SHP77 (cell line): ENCODE measurements around the gene OCA2.
"Not testable (repeated sequence)": the region's sequence is repeated elsewhere in the genome, so short reads cannot be mapped to it uniquely, and the experiment has no call there.

Source experiments
- DNase-seq, 2 experiments: peaks; one replicate each; lab custom pipeline; 2025; lab: John Stamatoyannopoulos, UW

Gene OCA2

DNA sequence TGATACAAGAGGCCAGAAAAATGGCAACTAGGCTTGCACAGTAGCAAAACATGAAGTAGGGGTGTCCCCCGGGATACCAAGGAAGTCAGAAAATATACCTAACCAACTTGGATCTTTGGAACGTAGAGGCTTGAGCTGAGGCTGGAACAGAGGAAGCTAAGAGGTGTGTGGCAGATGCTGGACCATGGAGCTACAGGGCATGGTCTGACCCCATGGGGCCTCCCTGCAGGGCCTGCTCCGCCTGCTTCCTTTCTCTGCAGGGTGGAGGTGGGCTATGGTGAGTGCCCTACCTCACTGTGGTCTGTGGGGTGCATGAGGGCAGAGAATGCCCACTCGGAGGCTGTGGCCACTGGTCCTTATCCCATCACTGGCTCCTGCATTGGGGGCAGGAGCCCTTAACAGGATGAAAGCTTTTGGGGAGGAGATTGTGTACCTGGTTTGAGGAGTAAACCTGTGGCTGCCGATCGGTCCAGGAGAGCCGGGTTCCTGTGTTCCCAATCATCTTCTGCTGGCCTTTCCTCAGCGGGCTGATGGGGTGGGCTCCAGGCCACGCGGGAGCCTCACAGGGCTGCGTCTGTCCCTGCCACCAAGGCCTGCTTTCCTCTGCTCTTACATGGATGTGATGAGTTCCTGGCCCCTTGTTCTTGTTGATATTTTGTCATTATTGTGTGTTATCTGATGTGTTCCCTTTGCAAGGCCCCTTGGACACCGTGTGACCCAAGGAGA, 96.8 kb downstream of the OCA2 start:
- no peak for DNase-seq

DNA sequence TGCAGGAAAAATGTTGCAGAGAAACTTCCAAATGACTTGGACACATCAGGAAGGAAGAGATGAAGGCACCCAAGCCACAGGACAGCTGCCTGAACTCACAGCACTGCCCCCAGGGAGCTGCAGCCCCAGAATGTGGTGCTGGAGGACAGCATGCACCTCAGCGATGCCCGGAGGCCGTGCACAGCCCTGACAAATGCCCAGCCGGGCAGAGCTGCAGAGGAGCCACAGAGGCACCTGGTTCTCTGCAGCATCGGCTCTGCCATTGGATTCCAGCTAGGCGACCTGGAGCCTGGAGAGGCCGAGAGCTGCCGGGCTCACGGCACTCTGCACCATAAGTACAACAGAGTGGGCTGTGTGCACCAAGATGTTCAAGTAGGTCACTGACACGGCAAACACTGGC, 97.5 kb downstream of the OCA2 start:
- DNase-seq = no peak

DNA sequence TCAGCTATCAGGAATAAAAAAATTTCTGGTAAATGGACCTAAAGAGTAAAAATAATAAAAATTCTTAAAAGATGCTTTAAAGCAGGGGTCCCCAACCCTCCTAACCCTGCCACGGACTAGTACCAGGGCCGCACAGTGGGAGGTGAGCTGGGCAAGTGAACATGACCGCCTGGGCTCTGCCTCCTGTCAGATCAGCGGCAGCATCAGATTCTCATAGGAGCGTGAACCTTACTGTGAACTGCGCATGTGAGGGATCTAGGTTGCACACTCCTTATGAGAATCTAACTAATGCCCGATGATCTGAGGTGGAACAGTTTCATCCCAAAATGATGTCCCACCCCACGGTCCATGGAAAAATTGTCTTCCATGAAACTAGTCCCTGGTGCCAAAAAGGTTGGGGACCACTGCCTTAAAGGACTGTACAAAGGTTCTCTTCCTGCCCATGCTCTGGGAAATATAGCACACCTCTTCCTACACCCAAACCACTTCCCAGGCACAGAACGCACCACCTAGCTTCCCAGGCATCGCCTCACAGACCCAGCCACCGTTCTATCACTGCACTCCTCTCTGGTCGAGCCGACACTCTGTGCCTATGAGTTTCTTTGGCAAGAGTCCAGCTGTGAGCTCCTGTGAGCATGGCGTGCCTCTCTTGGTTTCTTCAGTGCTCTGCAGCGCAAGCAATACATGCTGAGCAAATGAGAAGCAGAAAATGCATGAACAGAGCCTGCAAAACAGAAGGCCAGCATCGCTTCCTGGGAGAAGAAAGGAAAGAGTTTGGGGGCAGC, 104.9 kb downstream of the OCA2 start:
- peak; percentile 5 to 49 for DNase-seq

DNA sequence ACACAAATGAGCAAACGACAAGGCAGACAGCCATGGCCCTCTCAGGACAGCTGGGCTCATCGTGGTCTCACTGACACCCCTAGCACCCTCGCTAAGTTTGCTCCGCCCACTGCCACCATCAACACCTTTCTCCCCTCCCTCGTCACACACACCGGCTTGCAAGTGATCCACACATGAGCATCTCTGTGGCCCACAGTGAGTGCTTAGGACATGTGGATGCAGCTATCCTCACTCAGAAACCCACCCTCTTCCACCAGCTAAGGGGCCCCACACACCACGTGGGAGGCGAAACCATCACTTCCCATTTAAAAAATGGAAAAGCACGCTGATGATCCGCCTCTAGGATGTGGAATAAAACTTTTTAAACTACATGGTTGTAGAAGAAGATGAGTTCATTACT, 105.6 kb downstream of the OCA2 start:
- DNase-seq = no peak

DNA sequence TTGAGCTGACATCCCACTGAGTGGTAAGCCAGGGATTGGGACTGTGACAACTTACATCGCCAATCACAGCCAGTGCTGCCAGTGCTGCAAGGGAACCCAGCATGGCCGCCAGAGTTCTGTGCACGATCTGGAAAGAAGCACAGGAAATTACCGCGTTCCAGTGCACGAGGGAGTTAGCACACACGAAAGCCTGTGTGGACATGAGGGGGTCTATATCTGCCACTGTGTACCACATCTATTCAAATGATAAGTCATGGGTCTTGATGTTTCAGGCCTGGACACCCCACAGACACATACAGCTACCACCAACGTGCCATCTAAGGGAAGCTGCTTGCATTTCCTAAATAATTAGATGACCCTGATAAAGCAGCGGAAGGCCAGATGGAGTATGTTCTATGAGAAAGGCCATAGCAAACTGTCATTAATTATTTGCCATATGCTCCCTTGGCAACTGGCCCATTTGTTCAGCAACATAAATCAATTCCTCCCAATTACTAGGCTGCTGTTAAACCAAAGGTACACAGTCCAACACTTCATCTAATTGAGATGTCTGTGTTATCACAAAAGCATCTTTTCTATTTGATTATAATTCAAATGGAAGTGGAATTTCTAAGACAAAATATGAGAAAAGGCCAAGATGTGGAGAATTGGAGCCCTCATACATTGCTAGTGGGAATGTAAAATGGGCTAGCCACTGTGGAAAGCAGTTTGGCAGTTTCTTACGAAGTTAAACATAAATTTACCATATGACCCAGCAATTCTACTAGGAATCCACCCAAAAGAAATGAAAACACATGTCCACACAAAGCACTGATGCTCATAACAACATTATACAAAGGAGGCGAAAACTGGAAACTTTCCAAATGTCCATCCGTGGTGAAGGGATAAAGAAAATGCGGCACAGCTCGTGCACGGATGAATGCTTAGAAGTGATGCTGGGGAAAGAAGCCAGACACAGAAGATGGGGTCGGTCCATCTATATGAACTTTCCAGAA, 108.3 kb downstream of the OCA2 start:
- no peak for DNase-seq

DNA sequence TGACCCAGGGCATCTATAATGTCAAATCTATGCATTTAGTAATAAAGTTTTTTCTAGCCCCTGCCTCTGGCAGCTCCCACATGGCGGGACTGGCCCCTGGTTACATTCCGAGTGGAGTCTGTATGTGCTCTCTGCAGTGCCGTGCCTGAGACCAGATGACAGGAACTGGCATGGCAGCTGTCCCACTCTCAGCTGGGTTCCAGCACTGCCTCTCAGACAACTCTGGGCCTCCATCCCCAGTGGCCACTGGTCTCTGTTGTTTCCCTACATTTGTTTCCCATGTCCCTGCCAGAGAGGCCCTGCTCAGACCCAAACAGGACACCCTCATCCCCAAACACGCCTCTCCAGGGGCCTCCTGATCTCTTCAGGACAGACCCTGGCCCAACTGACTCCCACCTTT, 109.3 kb downstream of the OCA2 start:
- DNase-seq = no peak

DNA sequence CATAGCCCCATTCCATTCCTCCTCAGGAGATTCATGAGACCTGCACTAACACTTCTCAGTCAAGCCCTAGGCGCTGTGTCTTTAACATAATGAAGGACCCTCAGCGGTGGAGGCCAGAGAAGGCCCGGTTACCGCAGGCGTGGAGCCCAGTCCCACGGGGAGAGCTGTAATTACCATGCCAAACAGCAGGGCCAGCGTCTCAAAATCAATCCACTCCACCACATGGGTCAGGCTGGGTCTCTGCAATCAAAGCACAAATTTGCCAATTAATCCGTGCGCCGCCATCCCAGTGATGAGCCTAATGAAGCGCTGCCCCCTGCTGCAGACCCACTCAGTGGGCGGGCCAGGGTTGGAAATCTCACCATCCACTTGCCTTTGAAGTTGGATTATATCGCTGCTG, 109.7 kb downstream of the OCA2 start:
- no peak for DNase-seq

DNA sequence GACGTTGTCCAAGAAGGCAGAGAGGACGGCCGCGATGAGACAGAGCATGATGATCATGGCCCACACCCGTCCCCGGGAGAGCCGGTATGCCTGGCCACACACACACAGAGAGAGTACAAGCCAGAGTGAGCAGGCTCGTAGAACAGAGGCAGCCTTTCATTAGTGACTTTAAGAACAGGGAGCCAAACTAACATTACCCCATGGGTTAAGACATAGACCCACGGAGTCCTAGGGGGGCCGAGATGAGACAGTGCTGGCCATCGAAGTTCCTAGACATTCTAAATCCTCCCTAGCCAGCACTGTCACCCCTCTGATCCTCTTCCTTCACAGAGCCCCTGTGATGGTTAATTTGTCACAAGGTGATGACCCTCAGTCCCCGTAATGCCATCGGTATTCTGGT, 114.0 kb downstream of the OCA2 start:
- no peak for DNase-seq

DNA sequence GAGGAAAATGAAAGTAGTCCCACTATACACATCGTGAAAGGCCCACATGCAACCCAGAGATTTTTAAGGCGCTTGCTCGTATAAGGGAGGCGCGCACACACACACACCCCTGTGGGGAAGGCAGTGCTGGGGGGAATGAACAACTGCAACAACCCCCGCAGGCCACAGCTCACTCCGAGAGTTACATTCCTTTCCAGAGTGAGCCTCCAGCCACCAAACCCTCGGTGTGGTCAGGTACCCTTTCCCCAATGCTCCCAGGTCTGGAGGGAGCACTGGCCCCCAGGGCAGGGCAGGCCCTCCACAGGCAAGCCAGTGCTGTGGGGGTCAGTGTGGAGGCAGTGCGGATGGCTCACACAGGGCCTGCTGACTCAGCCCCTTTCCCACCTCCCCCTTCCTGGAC, 115.6 kb downstream of the OCA2 start:
- DNase-seq = no peak

DNA sequence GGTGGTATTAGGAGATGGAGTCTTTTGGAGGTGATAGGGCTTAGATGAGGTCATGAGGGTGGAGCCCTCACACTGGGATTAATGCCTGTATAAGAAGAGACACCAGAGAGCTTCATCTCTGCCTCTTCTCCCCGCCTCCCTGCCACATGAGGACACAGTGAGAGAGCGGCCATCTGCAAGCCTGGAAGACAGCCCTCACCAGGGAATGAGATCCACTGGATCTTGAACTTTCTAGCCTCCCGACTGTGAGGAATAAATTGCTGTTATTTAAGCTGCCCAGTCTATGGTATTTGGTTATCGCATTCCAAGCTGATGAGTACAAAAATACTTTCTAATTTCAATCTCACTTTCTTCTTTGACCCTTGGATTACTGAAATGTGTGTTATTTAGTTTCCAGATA, 121.4 kb downstream of the OCA2 start:
- no peak for DNase-seq

DNA sequence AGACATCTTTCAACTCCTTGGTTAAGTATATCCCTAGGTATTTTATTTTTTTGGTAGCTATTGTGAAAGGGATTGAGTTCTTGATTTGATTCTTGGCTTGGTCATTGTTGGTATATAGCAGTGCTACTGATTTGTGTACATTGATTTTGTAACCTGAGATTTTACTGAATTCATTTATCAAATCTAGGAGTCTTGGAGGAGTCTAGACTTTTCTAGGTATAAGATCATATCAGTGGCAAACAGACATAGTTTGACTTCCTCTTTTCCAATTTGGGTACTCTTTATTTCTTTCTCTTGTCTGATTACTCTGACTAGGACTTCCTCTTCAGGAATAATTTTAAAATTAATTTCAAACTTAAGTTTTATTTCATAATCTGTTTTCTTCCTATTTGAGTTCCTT, 125.2 kb downstream of the OCA2 start:
- no peak for DNase-seq

DNA sequence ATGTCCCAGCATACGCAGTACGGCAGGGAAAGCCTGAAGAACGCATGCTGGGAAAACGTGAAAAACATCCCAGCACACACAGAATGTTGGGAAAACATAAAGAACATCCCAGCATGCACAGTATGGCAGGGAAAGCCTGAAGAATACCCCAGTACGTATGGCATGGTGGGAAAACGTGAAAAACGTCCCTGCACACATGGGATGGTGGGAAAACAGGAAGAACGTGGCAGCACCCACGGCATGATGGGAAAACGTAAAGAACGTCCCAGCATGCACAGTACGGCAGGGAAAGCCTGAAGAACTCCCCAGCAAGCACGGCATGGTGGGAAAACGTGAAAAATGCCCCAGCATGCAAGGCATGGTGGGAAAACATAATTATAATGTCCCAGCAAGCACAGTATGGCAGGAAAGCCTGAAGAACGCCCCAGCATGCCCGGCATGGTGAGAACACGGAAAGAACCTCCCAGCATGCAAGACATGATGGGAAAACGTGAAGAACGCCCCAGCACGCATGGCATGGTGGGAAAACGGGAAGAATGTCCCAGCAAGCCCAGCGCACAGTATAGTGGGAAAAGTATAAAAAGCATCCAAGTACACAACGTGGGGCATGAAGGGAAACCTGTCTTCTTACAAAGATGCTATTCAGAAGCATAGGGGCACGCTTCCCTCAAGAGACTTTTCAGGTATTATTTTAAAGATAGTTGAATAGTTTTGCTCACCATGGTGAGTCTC, 128.3 kb downstream of the OCA2 start:
- no peak for DNase-seq

DNA sequence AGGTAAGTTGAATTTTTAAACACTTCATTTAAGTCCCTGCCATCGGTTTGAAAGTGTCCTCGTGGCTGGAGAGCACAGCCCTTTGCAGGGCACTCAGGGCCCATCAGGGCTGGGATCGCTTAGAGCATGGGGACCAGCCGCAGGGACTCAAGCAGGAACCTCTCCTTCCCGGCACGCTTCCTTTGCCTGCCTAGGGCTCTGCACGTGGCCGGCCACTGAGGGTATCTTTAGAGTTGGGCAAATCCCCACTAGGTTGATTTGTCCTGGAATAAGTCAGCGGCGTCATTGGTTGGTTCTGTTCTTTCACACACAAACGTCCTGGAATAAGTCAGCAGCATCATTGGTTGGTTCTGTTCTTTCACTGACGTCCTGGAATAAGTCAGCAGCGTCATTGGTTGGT, 131.6 kb downstream of the OCA2 start:
- no peak for DNase-seq

DNA sequence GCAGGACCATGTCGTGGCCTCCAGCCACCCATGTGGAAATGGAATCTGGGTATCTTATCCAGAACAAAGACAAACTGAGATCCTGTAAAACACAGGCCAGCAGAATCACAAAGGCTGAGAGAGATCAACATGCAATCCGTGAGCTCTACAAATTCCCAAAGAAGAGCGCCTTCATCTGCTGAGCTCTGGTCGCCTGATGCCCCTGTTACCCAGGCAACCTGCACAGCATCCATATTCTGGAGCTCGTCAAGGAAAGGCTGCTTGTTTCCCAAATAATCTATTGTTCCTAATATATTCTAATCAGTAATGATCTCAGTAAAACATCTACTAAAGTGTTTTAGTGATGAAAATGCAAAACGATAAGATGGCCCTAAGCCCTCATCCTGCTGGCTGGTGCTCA, 133.6 kb downstream of the OCA2 start:
- DNase-seq = no peak

DNA sequence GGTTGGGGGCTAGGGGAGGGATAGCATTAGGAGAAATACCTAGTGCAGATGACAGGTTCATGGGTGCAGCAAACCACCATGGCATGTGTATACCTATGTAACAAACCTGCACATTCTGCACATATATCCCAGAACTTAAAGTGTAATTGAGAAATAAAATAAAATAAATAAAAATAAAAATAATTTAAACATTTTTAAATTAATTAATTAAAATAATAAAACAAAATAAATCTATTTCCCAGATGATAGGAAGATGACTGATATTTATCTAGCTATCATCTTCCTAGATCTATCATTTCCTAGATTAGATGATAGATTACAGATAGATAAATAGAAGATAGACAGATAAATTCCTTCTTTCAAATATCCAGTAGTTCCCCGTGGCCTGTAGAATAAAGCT, 137.3 kb downstream of the OCA2 start:
- no peak for DNase-seq

DNA sequence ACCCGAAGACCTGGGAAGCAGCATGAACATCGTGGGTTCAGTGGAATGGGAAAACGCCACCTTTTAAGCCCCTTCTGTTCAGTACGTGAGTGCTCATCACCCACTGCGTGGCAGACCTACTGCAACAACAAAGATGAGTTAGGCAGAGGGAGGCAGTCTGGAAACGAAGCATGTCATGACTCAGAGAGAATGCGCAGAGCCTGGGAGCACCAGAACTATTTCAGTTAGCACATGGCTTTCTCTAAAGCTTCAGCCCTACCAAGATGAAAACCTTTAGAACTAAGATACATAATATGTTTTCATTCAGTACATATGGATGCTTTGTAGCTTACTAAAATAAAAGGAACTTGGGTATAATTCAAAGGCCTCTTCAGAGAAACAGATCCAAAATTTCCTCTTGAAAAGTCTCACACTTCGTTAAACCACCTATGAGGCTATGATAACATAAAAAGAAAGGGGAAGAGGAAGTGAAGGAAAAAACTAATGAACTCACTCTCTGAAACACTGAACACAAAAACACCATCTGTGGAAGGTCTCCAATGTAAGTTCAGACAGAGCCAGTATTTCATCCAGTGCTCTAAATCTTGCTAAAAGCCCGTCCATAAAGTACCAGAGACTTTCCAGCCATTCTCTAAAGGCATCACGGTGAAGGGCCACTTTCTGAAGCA, 140.1 kb downstream of the OCA2 start:
- DNase-seq = no peak

DNA sequence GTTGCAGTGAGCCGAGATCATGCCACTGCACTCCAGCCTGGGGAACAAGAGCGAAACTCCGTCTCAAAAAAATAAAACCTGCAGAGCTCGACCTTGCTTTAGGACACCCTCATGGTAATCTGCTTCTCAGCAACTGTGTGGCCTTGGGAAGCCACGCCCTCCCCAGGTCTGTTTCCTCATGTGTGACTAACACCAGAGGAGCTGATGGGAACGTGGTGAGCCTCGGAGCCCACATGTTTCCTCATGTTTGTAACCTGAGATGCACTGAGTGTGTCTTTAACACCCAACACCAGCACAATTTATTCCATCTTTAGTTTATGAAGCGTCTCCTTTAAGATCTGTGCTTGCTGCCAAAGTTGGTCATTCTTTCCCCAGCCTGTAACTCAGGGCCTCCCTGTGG, 142.8 kb downstream of the OCA2 start:
- no peak for DNase-seq

DNA sequence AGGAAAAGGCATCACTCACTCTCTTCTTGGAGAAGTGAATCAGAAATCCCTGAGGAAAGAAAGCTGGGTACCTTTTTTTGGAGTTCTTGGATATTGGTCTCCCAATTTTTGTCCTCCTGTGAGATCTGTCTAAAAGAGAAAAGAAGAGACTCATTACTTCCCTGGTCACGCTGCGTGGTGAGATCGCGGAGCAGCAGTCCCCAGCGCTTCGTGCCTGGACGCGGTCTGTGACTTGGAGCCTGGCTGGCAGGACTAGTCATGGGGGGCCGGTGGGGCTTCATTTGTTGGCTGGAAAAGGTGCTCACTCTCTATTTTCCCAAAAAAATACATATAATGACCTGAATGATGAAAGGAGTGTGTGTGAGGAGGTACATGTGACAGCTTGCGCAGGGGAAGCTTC, 144.0 kb downstream of the OCA2 start:
- DNase-seq = no peak

DNA sequence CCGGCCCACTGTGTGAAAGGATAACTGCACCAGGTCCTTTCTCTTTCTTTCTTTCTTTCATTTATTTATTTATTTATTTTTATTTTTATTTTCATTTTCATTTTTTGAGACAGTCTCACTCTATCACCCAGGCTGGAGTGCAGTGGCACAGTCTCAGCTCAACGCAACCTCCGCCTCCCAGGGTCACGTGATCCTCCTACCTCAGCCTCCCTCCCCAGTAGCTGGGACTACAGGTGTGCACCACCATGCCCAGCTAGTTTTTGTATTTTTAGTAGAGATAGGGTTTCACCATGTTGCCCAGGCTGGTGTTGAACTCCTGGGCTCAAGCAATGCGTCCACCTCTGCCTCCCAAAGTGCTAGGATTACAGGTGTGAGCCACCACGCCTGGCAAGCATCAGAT, 146.5 kb downstream of the OCA2 start:
- not testable (repeated sequence) for DNase-seq

DNA sequence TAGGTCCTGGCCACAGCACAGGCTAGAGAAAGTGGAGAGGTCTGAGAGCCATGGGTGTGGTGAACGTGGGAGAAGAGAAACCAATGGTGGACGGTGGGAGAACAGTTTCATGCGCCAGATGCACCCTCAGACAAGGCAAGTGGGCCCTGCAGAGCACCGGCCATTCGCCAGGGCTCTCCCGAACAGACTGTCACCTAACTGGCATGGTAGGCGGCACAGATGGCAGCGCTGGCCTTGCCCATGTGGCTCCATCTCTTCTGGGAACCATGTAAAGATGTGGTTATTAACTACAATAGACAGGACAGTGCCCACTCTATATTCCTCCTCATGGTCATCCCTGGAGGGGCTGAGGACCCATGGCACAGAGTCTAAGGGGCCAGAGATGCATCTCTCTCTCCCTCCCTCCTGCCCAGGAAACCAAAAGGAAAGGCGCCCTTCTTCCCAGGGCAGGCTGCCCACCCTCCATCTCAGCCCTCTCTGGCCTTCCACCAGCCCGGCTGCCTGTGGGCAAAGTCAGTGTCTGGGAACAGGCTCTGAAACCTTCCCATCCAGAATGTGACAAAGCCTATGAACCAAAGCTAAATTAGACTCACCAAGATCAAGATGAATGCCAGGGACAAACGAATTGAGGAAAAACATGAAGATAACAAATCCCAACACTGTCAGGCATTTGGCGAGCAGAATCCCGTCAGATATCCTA, 147.8 kb downstream of the OCA2 start:
- no peak for DNase-seq

DNA sequence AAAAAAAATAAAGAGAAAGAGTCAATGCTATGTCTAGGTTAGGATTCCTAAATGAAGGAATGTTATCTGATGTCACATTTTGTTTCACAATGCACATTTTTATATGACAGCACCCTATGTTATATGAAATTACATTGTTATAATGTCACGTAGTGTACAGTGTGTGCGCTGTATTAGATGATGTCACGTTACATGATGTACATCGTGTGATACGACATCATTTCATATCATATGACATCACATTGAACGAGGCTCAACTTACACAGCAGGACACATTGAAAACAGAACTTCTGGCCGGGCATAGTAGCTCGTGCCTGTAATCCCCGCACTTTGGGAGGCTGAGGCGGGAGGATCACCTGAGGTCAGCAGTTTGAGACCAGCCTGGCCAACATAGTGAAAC, 150.0 kb downstream of the OCA2 start:
- no peak for DNase-seq
